ENCODE data around the gene MAN1B1. TPM values are rescaled to one million over a fixed set of nuclear protein-coding genes. Genes with fewer than 3 reads are reported as not detected.

The MAN1B1 gene
- total and polyA plus RNA-seq, 12 donors: 16.9 to 71.4 (median 22.0) TPM

GRCh38 chr9:137114613-137115393 is 28.0 kb downstream of the MAN1B1 start, which contains the start of gene DPP7:
TSS of gene DPP7 (minus strand) at chr9:137114733. CDS start at chr9:137114713, 20 bp downstream.
- H3K4me1 ChIP-seq: peaks cover 12 to 40% (median 23%) of the 10 kb centered on the region in 9 donors
- H3K27me3 ChIP-seq: no peaks in the 10 kb centered on the region
- no peaks in the 10 kb centered on the region for H3K9me3 ChIP-seq
- ATAC-seq (peak; percentile 66 to 91 (median 84)), DNase-seq (peak; percentile 73 to 80)
- intact Hi-C loops (cut with DNase I): loop anchor here in 3 of 10 donors (1.0 to 5.0 kb wide), 3 partner anchors 29 to 122 kb away; partner anchors contain the start of genes CYSRT1 (in 1 of the 3), MAN1B1 (in 1 of the 3) and RNF224 (in 1 of the 3)
- H3K36me3 ChIP-seq: peaks cover 0 to 33% (median 18%) of the 10 kb centered on the region in 9 donors
- peak within 1 kb of the TSS; percentile 66 to 95 (median 86) for H3K4me3 ChIP-seq
- TF ChIP-seq CTCF (IDR thresholded peaks at IDR 0.05): no peak
- 6 to 22% methylated on average over 30 to 70 of the region's 70 CpGs for WGBS, 2 donors
- peak within 1 kb of the TSS; percentile 62 to 95 (median 78) for H3K27ac ChIP-seq

- intact Hi-C loops (cut with DNase I): loop anchor here in 4 of 10 donors (1.0 to 5.0 kb wide), 4 partner anchors 29 to 122 kb away; partner anchors contain the start of genes RNF224 (in 2 of the 4), CYSRT1 (in 1 of the 4) and MAN1B1 (in 1 of the 4)
- Histone ChIP-seq H3K9me3 (no peaks in the 10 kb centered on the region), H3K36me3 (peaks cover 0 to 26% (median 12%) of the 10 kb centered on the region in 9 donors), H3K27ac (peak overlapping the region in 8 of 10 donors; percentile 56 to 95 (median 72)), H3K4me3 (peak overlapping the region in 6 of 10 donors; percentile 77 to 95 (median 86)), H3K27me3 (no peaks in the 10 kb centered on the region), H3K4me1 (peaks cover 12 to 40% (median 23%) of the 10 kb centered on the region in 9 donors)
- ATAC-seq (peak in 7 of 8 donors; percentile 3 to 23 (median 11)), DNase-seq (no peak)
- no peak for TF ChIP-seq CTCF (IDR thresholded peaks at IDR 0.05)
- WGBS, 2 donors: 76 to 80% methylated on average over 21 of the region's 21 CpGs
Observed at GRCh38 chr9:137115394-137116026, 28.7 kb downstream of the MAN1B1 start.

GRCh38 chr9:137116027-137116507 is 29.3 kb downstream of the MAN1B1 start:
- Histone ChIP-seq H3K27ac (peak overlapping the region in 9 of 10 donors; percentile 43 to 95 (median 67)), H3K36me3 (peaks cover 0 to 22% (median 11%) of the 10 kb centered on the region in 9 donors), H3K27me3 (no peaks in the 10 kb centered on the region), H3K4me1 (peaks cover 12 to 40% (median 23%) of the 10 kb centered on the region in 9 donors), H3K4me3 (no peak overlapping the region), H3K9me3 (no peaks in the 10 kb centered on the region)
- intact Hi-C loops (cut with DNase I): loop anchor here in 3 of 10 donors (2.0 to 5.0 kb wide), 3 partner anchors 111 to 121 kb away; partner anchors contain the start of genes RNF224 (in 2 of the 3) and CYSRT1 (in 1 of the 3)
- TF ChIP-seq CTCF (IDR thresholded peaks at IDR 0.05): no peak
- WGBS, 2 donors: 49 to 55% methylated on average over 6 of the region's 6 CpGs
- DNase-seq: no peak
- ATAC-seq: peak in 6 of 8 donors; percentile 4 to 69 (median 57)

All from heart right ventricle (tissue), 16 donors.